Neural progenitor cell (in vitro differentiated cells): ENCODE results near the gene ZDHHC13. TPM values are rescaled to one million over a fixed set of nuclear protein-coding genes. Genes with fewer than 3 reads are reported as not detected.

Experiments used
- DNase-seq: peaks from one replicate; pipeline ENCODE4 v3.0.0-alpha.2; 2016; ENCODE audit warnings: low spot score
- H2AFZ ChIP-seq: fragments of 200-600 bp; sonication (generic); replicated peaks from 2 replicates; pipeline ENCODE4 v1.6.1; 2016; ENCODE audit warnings: antibody characterized with exemption
- H3F3A ChIP-seq: fragments of 200-600 bp; sonication (generic); 2 replicates; pipeline ENCODE4 v1.6.1; 2016; ENCODE audit warnings: antibody characterized with exemption, low read depth
- H3K27ac ChIP-seq: fragments of 200-600 bp; sonication (generic); 2 replicates; pipeline ENCODE4 v1.5.1; 2016; ENCODE audit warnings: mild to moderate bottlenecking
- H3K27me3 ChIP-seq: fragments of 200-600 bp; sonication (generic); 2 replicates; pipeline ENCODE4 v1.6.1; 2016; ENCODE audit warnings: mild to moderate bottlenecking, moderate library complexity
- H3K36me3 ChIP-seq: fragments of 200-600 bp; sonication (generic); 2 replicates; pipeline ENCODE4 v1.5.1; 2016
- H3K4me1 ChIP-seq: fragments of 200-600 bp; sonication (generic); 2 replicates; pipeline ENCODE4 v1.6.1; 2016; ENCODE audit warnings: mixed run types
- H3K4me2 ChIP-seq: fragments of 200-600 bp; sonication (generic); 2 replicates; pipeline ENCODE4 v1.6.1; 2016
- H3K4me3 ChIP-seq: fragments of 200-600 bp; sonication (generic); 2 replicates; pipeline ENCODE4 v1.5.1; 2016
- H3K79me2 ChIP-seq: fragments of 200-600 bp; sonication (generic); 2 replicates; pipeline ENCODE4 v1.6.1; 2016; ENCODE audit warnings: low read depth
- H3K9ac ChIP-seq: fragments of 200-600 bp; sonication (generic); 2 replicates; pipeline ENCODE4 v1.6.1; 2016
- H3K9me3 ChIP-seq: fragments of 200-600 bp; sonication (generic); 2 replicates; pipeline ENCODE4 v1.5.1; 2016; ENCODE audit warnings: low read depth
- H4K20me1 ChIP-seq: fragments of 200-600 bp; sonication (generic); 2 replicates; pipeline ENCODE4 v1.6.1; 2016; ENCODE audit warnings: low read depth
- H3K27ac Mint-ChIP-seq: 3 replicates; pipeline ENCODE4 v1.8.0; 2021; ENCODE audit warnings: mixed read lengths
- H3K27me3 Mint-ChIP-seq: 2 replicates; pipeline ENCODE4 v1.8.0; 2022; ENCODE audit warnings: low read depth, mild to moderate bottlenecking, inconsistent platforms, moderate library complexity, mixed read lengths; ENCODE audit not compliant: insufficient read depth
- H3K36me3 Mint-ChIP-seq: 3 replicates; pipeline ENCODE4 v1.8.0; 2021; ENCODE audit warnings: mixed read lengths
- H3K4me1 Mint-ChIP-seq: 3 replicates; pipeline ENCODE4 v1.8.0; 2021; ENCODE audit warnings: mixed read lengths
- H3K4me3 Mint-ChIP-seq: 3 replicates; pipeline ENCODE4 v1.8.0; 2021; ENCODE audit warnings: mild to moderate bottlenecking, moderate library complexity, mixed read lengths
- H3K9me3 Mint-ChIP-seq: 3 replicates; pipeline ENCODE4 v1.8.0; 2020; ENCODE audit warnings: mixed read lengths
- EZH2 ChIP-seq: fragments of 200-600 bp; sonication (generic); IDR thresholded peaks from 2 replicates; pipeline ENCODE4 v1.6.1; 2017; ENCODE audit warnings: antibody characterized with exemption, mild to moderate bottlenecking, moderate library complexity
- EZH2phosphoT487 ChIP-seq: fragments of 200-600 bp; sonication (generic); IDR thresholded peaks from 2 replicates; pipeline ENCODE4 v1.6.1; 2017; ENCODE audit warnings: antibody characterized with exemption
- total RNA-seq: library from RNA; depleted of rRNA; stranded (reverse); fragments of >200 nt; gene quantifications from 2 replicates; pipeline ENCODE4 v1.2.3, GENCODE V29; 2015; ENCODE audit warnings: low replicate concordance
- TF ChIP-seq, protein P1 (sequence below): fragments of 200-600 bp; sonication (generic); IDR thresholded peaks from 2 replicates; pipeline ENCODE4 v1.5.1; 2017; ENCODE audit warnings: antibody characterized with exemption, mild to moderate bottlenecking

Gene ZDHHC13
- total RNA-seq, 1 donor from 2014 or later: 43.4 TPM

DNA sequence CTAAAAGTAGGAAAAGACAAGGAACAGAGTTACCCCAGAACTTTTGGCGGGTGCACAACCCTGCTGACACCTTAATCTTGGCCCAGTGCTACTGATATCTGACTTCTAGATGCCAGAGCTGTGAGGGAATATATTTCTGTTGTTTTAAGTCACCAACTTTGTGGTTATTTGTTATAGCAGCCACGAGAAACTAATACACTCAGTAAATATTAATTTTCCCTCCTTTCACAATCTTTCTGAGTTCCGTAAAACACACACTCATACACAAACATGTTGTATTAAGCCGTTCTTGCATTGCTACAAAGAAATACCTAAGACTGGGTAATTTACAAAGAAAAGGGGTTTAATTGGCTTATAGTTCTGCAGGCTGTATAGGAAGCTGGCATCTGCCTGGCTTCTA lies 16.1 kb upstream of the ZDHHC13 start:
- H3K27me3 ChIP-seq: no peaks in the 10 kb centered on the region
- no peak overlapping the region for H3K4me3 ChIP-seq
- Mint-ChIP-seq H3K4me3 (no peak overlapping the region), H3K9me3 (no peaks in the 10 kb centered on the region), H3K4me1 (no peaks in the 10 kb centered on the region), H3K27me3 (peaks cover 6% of the 10 kb centered on the region), H3K27ac (no peak overlapping the region), H3K36me3 (no peaks in the 10 kb centered on the region)
- no peak overlapping the region for H3K27ac ChIP-seq
- no peak for DNase-seq
- no peak for TF ChIP-seq EZH2
- TF ChIP-seq, protein P1, sequence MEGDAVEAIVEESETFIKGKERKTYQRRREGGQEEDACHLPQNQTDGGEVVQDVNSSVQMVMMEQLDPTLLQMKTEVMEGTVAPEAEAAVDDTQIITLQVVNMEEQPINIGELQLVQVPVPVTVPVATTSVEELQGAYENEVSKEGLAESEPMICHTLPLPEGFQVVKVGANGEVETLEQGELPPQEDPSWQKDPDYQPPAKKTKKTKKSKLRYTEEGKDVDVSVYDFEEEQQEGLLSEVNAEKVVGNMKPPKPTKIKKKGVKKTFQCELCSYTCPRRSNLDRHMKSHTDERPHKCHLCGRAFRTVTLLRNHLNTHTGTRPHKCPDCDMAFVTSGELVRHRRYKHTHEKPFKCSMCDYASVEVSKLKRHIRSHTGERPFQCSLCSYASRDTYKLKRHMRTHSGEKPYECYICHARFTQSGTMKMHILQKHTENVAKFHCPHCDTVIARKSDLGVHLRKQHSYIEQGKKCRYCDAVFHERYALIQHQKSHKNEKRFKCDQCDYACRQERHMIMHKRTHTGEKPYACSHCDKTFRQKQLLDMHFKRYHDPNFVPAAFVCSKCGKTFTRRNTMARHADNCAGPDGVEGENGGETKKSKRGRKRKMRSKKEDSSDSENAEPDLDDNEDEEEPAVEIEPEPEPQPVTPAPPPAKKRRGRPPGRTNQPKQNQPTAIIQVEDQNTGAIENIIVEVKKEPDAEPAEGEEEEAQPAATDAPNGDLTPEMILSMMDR: no peak
- no peak for TF ChIP-seq EZH2phosphoT487
- no peak overlapping the region for H2AFZ ChIP-seq
- no peaks in the 10 kb centered on the region for H3F3A ChIP-seq
- H3K9ac ChIP-seq: no peak overlapping the region
- no peaks in the 10 kb centered on the region for H3K4me1 ChIP-seq
- H4K20me1 ChIP-seq: no peaks in the 10 kb centered on the region
- no peaks in the 10 kb centered on the region for H3K36me3 ChIP-seq
- H3K9me3 ChIP-seq: no peaks in the 10 kb centered on the region
- no peak overlapping the region for H3K4me2 ChIP-seq
- H3K79me2 ChIP-seq: no peaks in the 10 kb centered on the region

DNA sequence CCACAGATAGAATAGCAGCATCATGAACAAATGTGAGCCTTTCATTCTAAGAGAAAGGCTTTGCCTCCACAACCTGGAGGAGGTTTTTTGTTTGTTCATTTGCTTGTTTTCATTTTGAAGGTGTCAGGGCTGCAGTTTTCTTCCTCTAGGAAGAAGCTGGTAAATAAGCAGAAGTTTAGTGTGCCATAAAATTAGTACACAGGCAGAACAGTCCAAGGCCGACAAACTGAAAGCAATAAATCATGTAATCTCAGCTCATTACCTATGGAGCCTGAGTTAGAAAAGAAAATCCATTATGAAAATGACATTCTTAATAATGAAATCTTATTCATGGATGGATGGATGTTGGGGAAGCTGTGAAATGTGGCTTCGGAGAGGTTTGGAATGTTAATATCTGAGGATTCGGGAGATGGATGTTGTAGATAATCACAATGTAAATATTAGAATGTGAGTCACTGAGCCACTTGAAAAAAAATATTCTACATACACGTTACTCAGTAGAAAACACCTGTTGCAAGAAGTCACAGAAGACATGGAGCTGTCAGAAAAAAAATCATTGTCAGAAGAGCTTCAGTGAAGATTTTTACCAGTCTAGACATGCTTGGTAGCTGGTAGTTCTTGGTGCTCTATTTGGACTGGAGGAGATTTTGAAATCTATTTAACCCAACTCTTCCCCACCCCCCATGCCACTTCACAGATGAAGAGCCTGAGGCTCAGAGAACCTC lies 15.0 kb upstream of the ZDHHC13 start:
- Mint-ChIP-seq H3K27ac (no peak overlapping the region), H3K9me3 (no peaks in the 10 kb centered on the region), H3K36me3 (no peaks in the 10 kb centered on the region), H3K27me3 (peaks cover 11% of the 10 kb centered on the region), H3K4me1 (no peaks in the 10 kb centered on the region), H3K4me3 (no peak overlapping the region)
- no peaks in the 10 kb centered on the region for H3K9me3 ChIP-seq
- H3K4me3 ChIP-seq: no peak overlapping the region
- H4K20me1 ChIP-seq: no peaks in the 10 kb centered on the region
- no peaks in the 10 kb centered on the region for H3F3A ChIP-seq
- H2AFZ ChIP-seq: no peak overlapping the region
- no peak for TF ChIP-seq EZH2
- TF ChIP-seq EZH2phosphoT487: no peak
- TF ChIP-seq, protein P1: no peak
- H3K4me1 ChIP-seq: no peaks in the 10 kb centered on the region
- no peak overlapping the region for H3K4me2 ChIP-seq
- H3K27me3 ChIP-seq: no peaks in the 10 kb centered on the region
- no peak for DNase-seq
- no peak overlapping the region for H3K9ac ChIP-seq
- no peaks in the 10 kb centered on the region for H3K36me3 ChIP-seq
- H3K79me2 ChIP-seq: no peaks in the 10 kb centered on the region
- no peak overlapping the region for H3K27ac ChIP-seq

DNA sequence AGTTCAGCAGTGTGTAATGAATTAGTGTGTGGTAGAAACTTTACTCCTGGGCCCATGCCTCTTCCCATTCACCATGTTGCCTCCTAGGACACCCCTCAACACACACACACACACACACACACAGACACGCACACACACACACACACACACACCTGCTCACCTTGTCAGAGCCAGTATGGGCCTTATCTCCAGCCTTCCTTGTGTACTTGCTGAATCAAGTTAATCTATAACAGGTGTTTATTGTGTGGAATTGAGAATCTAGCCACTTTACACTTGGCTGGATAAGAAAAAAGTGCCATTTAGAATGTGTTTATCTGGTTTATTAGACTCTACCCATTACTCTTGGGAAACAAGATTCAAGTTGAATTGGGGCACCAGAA lies 14.5 kb upstream of the ZDHHC13 start:
- DNase-seq: no peak
- Histone ChIP-seq H3F3A (no peaks in the 10 kb centered on the region), H3K4me2 (no peak overlapping the region), H3K4me3 (no peak overlapping the region), H4K20me1 (no peaks in the 10 kb centered on the region), H3K27me3 (no peaks in the 10 kb centered on the region), H3K27ac (no peak overlapping the region), H2AFZ (no peak overlapping the region), H3K79me2 (no peaks in the 10 kb centered on the region), H3K9me3 (no peaks in the 10 kb centered on the region), H3K4me1 (no peaks in the 10 kb centered on the region), H3K9ac (no peak overlapping the region), H3K36me3 (no peaks in the 10 kb centered on the region)
- Mint-ChIP-seq H3K9me3 (no peaks in the 10 kb centered on the region), H3K4me1 (no peaks in the 10 kb centered on the region), H3K27me3 (peaks cover 8% of the 10 kb centered on the region), H3K36me3 (no peaks in the 10 kb centered on the region), H3K27ac (no peak overlapping the region), H3K4me3 (no peak overlapping the region)
- TF ChIP-seq EZH2 (no peak), EZH2phosphoT487 (no peak)
- TF ChIP-seq, protein P1: no peak
